DOHH2 (cell line): ENCODE results near the gene MYO7B.

Experiments
- H3F3A ChIP-seq: fragments of 200-600 bp; sonication (generic), shearing (Covaris generic); 2 replicates; pipeline ENCODE4 v1.6.0; 2016; ENCODE audit warnings: antibody characterized with exemption, mild to moderate bottlenecking; ENCODE audit not compliant: control insufficient read depth, insufficient read depth
- H3K27ac ChIP-seq: fragments of 200-600 bp; sonication (generic); 2 replicates; pipeline ENCODE4 v1.5.1; 2014; ENCODE audit warnings: low read depth, mild to moderate bottlenecking, low read length, moderate library complexity
- H3K27me3 ChIP-seq: fragments of 200-600 bp; sonication (generic); 2 replicates; pipeline ENCODE4 v1.6.1; 2014; ENCODE audit warnings: mild to moderate bottlenecking, low read length, mixed read lengths; ENCODE audit not compliant: control insufficient read depth
- H3K36me3 ChIP-seq: fragments of 200-600 bp; sonication (generic); 2 replicates; pipeline ENCODE4 v1.6.1; 2014; ENCODE audit warnings: mild to moderate bottlenecking, low read length, moderate library complexity, mixed read lengths; ENCODE audit not compliant: control insufficient read depth
- H3K4me1 ChIP-seq: fragments of 200-600 bp; sonication (generic); 2 replicates; pipeline ENCODE4 v1.6.1; 2014; ENCODE audit warnings: mild to moderate bottlenecking, low read length, mixed read lengths; ENCODE audit not compliant: control insufficient read depth
- H3K4me2 ChIP-seq: fragments of 200-600 bp; sonication (generic); 2 replicates; pipeline ENCODE4 v1.6.0; 2014; ENCODE audit warnings: mild to moderate bottlenecking, low read length, moderate library complexity
- H3K4me3 ChIP-seq: fragments of 200-600 bp; sonication (generic); 2 replicates; pipeline ENCODE4 v1.5.1; 2014; ENCODE audit warnings: mild to moderate bottlenecking, low read length, mixed read lengths
- H3K79me2 ChIP-seq: fragments of 200-600 bp; sonication (generic); 2 replicates; pipeline ENCODE4 v1.6.1; 2014; ENCODE audit warnings: mild to moderate bottlenecking, low read length, mixed read lengths; ENCODE audit not compliant: control insufficient read depth
- H3K9me2 ChIP-seq: fragments of 200-600 bp; sonication (generic); replicated peaks from 2 replicates; pipeline ENCODE4 v1.6.1; 2014; ENCODE audit warnings: mild to moderate bottlenecking, low read length, mixed read lengths; ENCODE audit not compliant: control insufficient read depth
- H3K9me3 ChIP-seq: fragments of 200-600 bp; sonication (generic); 2 replicates; pipeline ENCODE4 v1.6.1; 2014; ENCODE audit warnings: antibody characterized with exemption, low read length, mixed read lengths; ENCODE audit not compliant: control insufficient read depth, insufficient read depth
- H4K20me1 ChIP-seq: fragments of 200-600 bp; sonication (generic); 2 replicates; pipeline ENCODE4 v1.6.0; 2014; ENCODE audit warnings: low read depth, mild to moderate bottlenecking, antibody characterized with exemption, low read length, moderate library complexity; ENCODE audit not compliant: control insufficient read depth, insufficient read depth
- CTCF ChIP-seq: fragments of 200-600 bp; sonication (generic); IDR thresholded peaks from one replicate; pipeline ENCODE4 v1.5.1; 2014; ENCODE audit warnings: antibody characterized with exemption, mild to moderate bottlenecking, low read depth, low read length; ENCODE audit not compliant: poor library complexity, severe bottlenecking
- EZH2phosphoT487 ChIP-seq: fragments of 200-600 bp; sonication (generic); IDR thresholded peaks from 2 replicates; pipeline ENCODE4 v1.6.1; 2017; ENCODE audit warnings: borderline replicate concordance, mild to moderate bottlenecking, antibody characterized with exemption, low read length, moderate library complexity, mixed read lengths

MYO7B gene

GRCh38 chr2:127586746-127587295 is 51.3 kb downstream of the MYO7B start:
- Histone ChIP-seq H3K9me2 (no peaks in the 10 kb centered on the region), H4K20me1 (no peaks in the 10 kb centered on the region), H3K4me1 (peaks cover 19% of the 10 kb centered on the region), H3K4me2 (no peak overlapping the region), H3K4me3 (no peak overlapping the region), H3K9me3 (no peaks in the 10 kb centered on the region), H3K79me2 (no peaks in the 10 kb centered on the region), H3K36me3 (no peaks in the 10 kb centered on the region), H3F3A (no peaks in the 10 kb centered on the region), H3K27me3 (peaks cover 5% of the 10 kb centered on the region; the same call in 1 of the 2 replicates), H3K27ac (no peak overlapping the region)
- TF ChIP-seq CTCF (no peak), EZH2phosphoT487 (no peak)

GRCh38 chr2:127588241-127588640 is 52.8 kb downstream of the MYO7B start:
- H3K27me3 ChIP-seq: peaks cover 5% of the 10 kb centered on the region; the same call in 1 of the 2 replicates
- H3K4me2 ChIP-seq: no peak overlapping the region
- H4K20me1 ChIP-seq: no peaks in the 10 kb centered on the region
- H3K27ac ChIP-seq: no peak overlapping the region
- TF ChIP-seq EZH2phosphoT487 (no peak), CTCF (no peak)
- no peaks in the 10 kb centered on the region for H3K36me3 ChIP-seq
- H3K4me1 ChIP-seq: peaks cover 19% of the 10 kb centered on the region
- no peaks in the 10 kb centered on the region for H3K79me2 ChIP-seq
- no peak overlapping the region for H3K4me3 ChIP-seq
- H3F3A ChIP-seq: no peaks in the 10 kb centered on the region
- H3K9me3 ChIP-seq: no peaks in the 10 kb centered on the region
- no peaks in the 10 kb centered on the region for H3K9me2 ChIP-seq

- H3K4me3 ChIP-seq: no peak overlapping the region
- no peaks in the 10 kb centered on the region for H3K79me2 ChIP-seq
- peaks cover 5% of the 10 kb centered on the region; the same call in 1 of the 2 replicates for H3K27me3 ChIP-seq
- H3K36me3 ChIP-seq: no peaks in the 10 kb centered on the region
- H4K20me1 ChIP-seq: no peaks in the 10 kb centered on the region
- TF ChIP-seq CTCF: no peak
- no peak for TF ChIP-seq EZH2phosphoT487
- peaks cover 21% of the 10 kb centered on the region for H3K4me1 ChIP-seq
- H3K27ac ChIP-seq: no peak overlapping the region
- no peaks in the 10 kb centered on the region for H3K9me2 ChIP-seq
- H3K9me3 ChIP-seq: no peaks in the 10 kb centered on the region
- no peaks in the 10 kb centered on the region for H3F3A ChIP-seq
- H3K4me2 ChIP-seq: no peak overlapping the region
These were observed 53.9 kb downstream of the MYO7B start for GRCh38 chr2:127589358-127589757.

GRCh38 chr2:127589841-127590240 is 54.4 kb downstream of the MYO7B start:
- H3K36me3 ChIP-seq: no peaks in the 10 kb centered on the region
- H3K9me2 ChIP-seq: no peaks in the 10 kb centered on the region
- H3K79me2 ChIP-seq: no peaks in the 10 kb centered on the region
- no peak overlapping the region for H3K4me3 ChIP-seq
- no peaks in the 10 kb centered on the region for H4K20me1 ChIP-seq
- H3K27ac ChIP-seq: no peak overlapping the region
- H3K9me3 ChIP-seq: no peaks in the 10 kb centered on the region
- peaks cover 26% of the 10 kb centered on the region for H3K4me1 ChIP-seq
- no peak overlapping the region for H3K4me2 ChIP-seq
- no peaks in the 10 kb centered on the region for H3F3A ChIP-seq
- no peak for TF ChIP-seq CTCF
- TF ChIP-seq EZH2phosphoT487: no peak
- H3K27me3 ChIP-seq: peaks cover 5% of the 10 kb centered on the region; the same call in 1 of the 2 replicates
